SU-DHL-6 (cell line): ENCODE measurements around the gene RGL3.
"Not testable (repeated sequence)": the region's sequence is repeated elsewhere in the genome, so short reads cannot be mapped to it uniquely, and the experiment has no call there.

Experiments
- H2AFZ ChIP-seq: fragments of 200-600 bp; sonication (generic); 2 replicates; pipeline ENCODE4 v1.6.1; 2014; ENCODE audit warnings: low read depth, mild to moderate bottlenecking, moderate library complexity, mixed read lengths, antibody characterized with exemption, low read length; ENCODE audit not compliant: severe bottlenecking
- H3F3A ChIP-seq: fragments of 200-600 bp; shearing (Covaris generic); 2 replicates; pipeline ENCODE4 v1.6.0; 2016; ENCODE audit warnings: antibody characterized with exemption, mild to moderate bottlenecking; ENCODE audit not compliant: insufficient read depth
- H3K27ac ChIP-seq: fragments of 200-600 bp; sonication (generic); 2 replicates; pipeline ENCODE4 v1.5.1; 2016; ENCODE audit warnings: low read depth, mild to moderate bottlenecking, low read length, moderate library complexity, mixed read lengths
- H3K27me3 ChIP-seq: fragments of 200-600 bp; sonication (generic), shearing (Covaris generic); 2 replicates; pipeline ENCODE4 v1.6.0; 2014; ENCODE audit warnings: mild to moderate bottlenecking, low read length
- H3K36me3 ChIP-seq: fragments of 200-600 bp; sonication (generic); 2 replicates; pipeline ENCODE4 v1.6.1; 2014; ENCODE audit warnings: mild to moderate bottlenecking, low read length, mixed read lengths
- H3K4me2 ChIP-seq: fragments of 300-600, 200-600 bp; shearing (Covaris generic), sonication (generic); 2 replicates; pipeline ENCODE4 v1.6.0; 2014; ENCODE audit warnings: low read length, low read depth, mild to moderate bottlenecking; ENCODE audit not compliant: poor library complexity, severe bottlenecking
- H3K4me3 ChIP-seq: fragments of 200-600 bp; sonication (generic); 2 replicates; pipeline ENCODE4 v1.5.1; 2014; ENCODE audit warnings: antibody characterized with exemption, low read length, mild to moderate bottlenecking, mixed read lengths; ENCODE audit not compliant: insufficient read depth, poor library complexity, severe bottlenecking
- H3K79me2 ChIP-seq: fragments of 200-600 bp; sonication (generic); 2 replicates; pipeline ENCODE4 v1.6.1; 2014; ENCODE audit warnings: mild to moderate bottlenecking, low read length, moderate library complexity; ENCODE audit not compliant: insufficient read depth
- H3K9ac ChIP-seq: fragments of 200-600 bp; sonication (generic); 2 replicates; pipeline ENCODE4 v1.7.0; 2014; ENCODE audit warnings: mild to moderate bottlenecking, low read length
- H3K9me2 ChIP-seq: fragments of 200-600 bp; sonication (generic); replicated peaks from 2 replicates; pipeline ENCODE4 v1.6.1; 2014; ENCODE audit warnings: low read length; ENCODE audit not compliant: insufficient read depth
- H3K9me3 ChIP-seq: fragments of 200-600 bp; sonication (generic); 2 replicates; pipeline ENCODE4 v1.6.1; 2014; ENCODE audit warnings: low read length, mixed read lengths; ENCODE audit not compliant: insufficient read depth
- H4K20me1 ChIP-seq: fragments of 200-600 bp; sonication (generic); 2 replicates; pipeline ENCODE4 v1.6.1; 2014; ENCODE audit warnings: low read depth, mild to moderate bottlenecking, antibody characterized with exemption, low read length, moderate library complexity, mixed read lengths
- CTCF ChIP-seq: fragments of 200-600 bp; sonication (generic); IDR thresholded peaks from one replicate; pipeline ENCODE4 v1.5.1; 2017; ENCODE audit warnings: antibody characterized with exemption, mild to moderate bottlenecking, low read length, moderate library complexity; ENCODE audit not compliant: insufficient read depth, poor library complexity, severe bottlenecking
- EZH2phosphoT487 ChIP-seq: fragments of 200-600 bp; sonication (generic), shearing (Covaris generic); conservative IDR thresholded peaks from 2 replicates; pipeline ENCODE4 v1.6.1; 2018; ENCODE audit warnings: mild to moderate bottlenecking, antibody characterized with exemption, low read length, moderate library complexity, mixed read lengths

The RGL3 gene

GRCh38 chr19:11460207-11460606 is 41.1 kb upstream of the RGL3 start:
- Histone ChIP-seq H3K27ac (no peak overlapping the region), H3F3A (no peaks in the 10 kb centered on the region), H2AFZ (no peak overlapping the region), H3K4me2 (no peak overlapping the region), H3K79me2 (no peaks in the 10 kb centered on the region), H3K9me3 (no peaks in the 10 kb centered on the region), H3K27me3 (no peaks in the 10 kb centered on the region), H3K4me3 (no peak overlapping the region), H3K9ac (no peak overlapping the region), H4K20me1 (no peaks in the 10 kb centered on the region), H3K36me3 (no peaks in the 10 kb centered on the region), H3K9me2 (no peaks in the 10 kb centered on the region)
- TF ChIP-seq EZH2phosphoT487 (no peak), CTCF (no peak)

GRCh38 chr19:11458912-11459311 is 39.8 kb upstream of the RGL3 start:
- H4K20me1 ChIP-seq, H3K9ac ChIP-seq, H3K27ac ChIP-seq, H3K9me3 ChIP-seq, H3K4me2 ChIP-seq, H3F3A ChIP-seq, H3K27me3 ChIP-seq, H3K4me3 ChIP-seq, H3K79me2 ChIP-seq, H3K36me3 ChIP-seq, H2AFZ ChIP-seq, H3K9me2 ChIP-seq: not testable (repeated sequence)

GRCh38 chr19:11458236-11458900 is 39.3 kb upstream of the RGL3 start:
- no peak overlapping the region for H3K4me3 ChIP-seq
- no peak overlapping the region for H2AFZ ChIP-seq
- H3K9me3 ChIP-seq, result no peaks in the 10 kb centered on the region
- H3K27me3 ChIP-seq, result no peaks in the 10 kb centered on the region
- H3K27ac ChIP-seq, result no peak overlapping the region
- no peaks in the 10 kb centered on the region for H3K36me3 ChIP-seq
- TF ChIP-seq CTCF (no peak), EZH2phosphoT487 (no peak)
- no peaks in the 10 kb centered on the region for H4K20me1 ChIP-seq
- no peak overlapping the region for H3K9ac ChIP-seq
- H3K79me2 ChIP-seq, result no peaks in the 10 kb centered on the region
- H3K4me2 ChIP-seq, result no peak overlapping the region
- no peaks in the 10 kb centered on the region for H3K9me2 ChIP-seq
- H3F3A ChIP-seq, result no peaks in the 10 kb centered on the region

- Histone ChIP-seq H3K79me2 (no peaks in the 10 kb centered on the region), H4K20me1 (no peaks in the 10 kb centered on the region), H3K36me3 (no peaks in the 10 kb centered on the region), H3K9me2 (no peaks in the 10 kb centered on the region), H3K27me3 (no peaks in the 10 kb centered on the region), H3K27ac (no peak overlapping the region), H3K4me3 (no peak overlapping the region), H3K9ac (no peak overlapping the region), H3K9me3 (no peaks in the 10 kb centered on the region), H2AFZ (no peak overlapping the region), H3F3A (no peaks in the 10 kb centered on the region), H3K4me2 (no peak overlapping the region)
- TF ChIP-seq EZH2phosphoT487, result no peak
- no peak for TF ChIP-seq CTCF
Observed at GRCh38 chr19:11457831-11458230, 38.7 kb upstream of the RGL3 start.
